ENCODE results near the gene SWSAP1. TPM values are rescaled to one million over a fixed set of nuclear protein-coding genes. Genes with fewer than 3 reads are reported as not detected.

SWSAP1 gene
- polyA plus RNA-seq, 3 donors = 5.9 to 11.5 (median 8.7) TPM

DNA sequence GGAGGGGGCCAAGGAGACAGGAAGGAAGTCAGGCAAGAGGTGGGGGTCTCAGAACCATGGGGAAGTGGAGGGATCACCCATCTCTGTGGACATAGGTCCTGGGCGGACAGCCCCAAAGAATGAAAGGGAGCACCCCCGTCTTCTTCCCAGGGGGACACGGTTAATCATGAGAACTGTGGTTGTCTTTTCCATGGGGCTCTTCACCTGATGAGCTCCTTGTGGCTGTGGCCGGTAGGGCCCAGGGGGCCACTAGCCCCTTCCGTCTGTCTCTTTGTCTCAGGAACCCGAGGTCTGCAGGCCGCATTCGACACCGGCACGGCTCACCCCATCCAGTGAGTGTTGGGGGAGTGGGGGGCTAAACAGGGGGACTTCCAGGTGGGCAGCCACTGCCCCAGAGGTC lies 10.6 kb upstream of the SWSAP1 start:
- Histone ChIP-seq H3K36me3 (replicated peaks in 1 of 2; ENCODE audit: control insufficient read depth in 1 of 2, insufficient read depth in 2 of 2, low read length in 2 of 2) (peaks cover 64 to 78% of the 10 kb centered on the region in 2 donors), H3K4me1 (ENCODE audit: control insufficient read depth in 1 of 2, insufficient read depth in 2 of 2, low read length in 2 of 2) (no peaks in the 10 kb centered on the region), H3K9ac (ENCODE audit: insufficient read depth, low read length, poor library complexity, severe bottlenecking) (no peak overlapping the region), H3K9me3 (replicated peaks in 1 of 2; ENCODE audit: control insufficient read depth in 1 of 2, insufficient read depth in 1 of 2, low read length in 2 of 2) (no peaks in the 10 kb centered on the region), H3K27ac (ENCODE audit: low read depth in 1 of 2, low read length in 2 of 2) (no peak overlapping the region), H3K4me3 (replicated peaks in 1 of 3; ENCODE audit: low read depth in 2 of 3, low read length in 3 of 3) (no peak overlapping the region), H4K20me1 (ENCODE audit: insufficient read depth, low read length) (peaks cover 59% of the 10 kb centered on the region), H2AFZ (ENCODE audit: insufficient read depth, low read depth, low read length, poor library complexity, severe bottlenecking) (no peak overlapping the region), H3K27me3 (ENCODE audit: control insufficient read depth in 2 of 2, insufficient read depth in 2 of 2, low read length in 2 of 2) (no peaks in the 10 kb centered on the region), H3K79me2 (ENCODE audit: insufficient read depth, low read length) (no peaks in the 10 kb centered on the region), H3K4me2 (replicated peaks; ENCODE audit: extremely low read depth, low read length, poor library complexity, severe bottlenecking) (no peak overlapping the region)
- 99% methylated on average over 10 of the region's 10 CpGs for WGBS (ENCODE audit: insufficient coverage)
- TF ChIP-seq, protein P1, sequence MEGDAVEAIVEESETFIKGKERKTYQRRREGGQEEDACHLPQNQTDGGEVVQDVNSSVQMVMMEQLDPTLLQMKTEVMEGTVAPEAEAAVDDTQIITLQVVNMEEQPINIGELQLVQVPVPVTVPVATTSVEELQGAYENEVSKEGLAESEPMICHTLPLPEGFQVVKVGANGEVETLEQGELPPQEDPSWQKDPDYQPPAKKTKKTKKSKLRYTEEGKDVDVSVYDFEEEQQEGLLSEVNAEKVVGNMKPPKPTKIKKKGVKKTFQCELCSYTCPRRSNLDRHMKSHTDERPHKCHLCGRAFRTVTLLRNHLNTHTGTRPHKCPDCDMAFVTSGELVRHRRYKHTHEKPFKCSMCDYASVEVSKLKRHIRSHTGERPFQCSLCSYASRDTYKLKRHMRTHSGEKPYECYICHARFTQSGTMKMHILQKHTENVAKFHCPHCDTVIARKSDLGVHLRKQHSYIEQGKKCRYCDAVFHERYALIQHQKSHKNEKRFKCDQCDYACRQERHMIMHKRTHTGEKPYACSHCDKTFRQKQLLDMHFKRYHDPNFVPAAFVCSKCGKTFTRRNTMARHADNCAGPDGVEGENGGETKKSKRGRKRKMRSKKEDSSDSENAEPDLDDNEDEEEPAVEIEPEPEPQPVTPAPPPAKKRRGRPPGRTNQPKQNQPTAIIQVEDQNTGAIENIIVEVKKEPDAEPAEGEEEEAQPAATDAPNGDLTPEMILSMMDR (IDR thresholded peaks at IDR 0.05) = no peak
- Mint-ChIP-seq H3K9me3 (no peaks in the 10 kb centered on the region), H3K4me3 (no peak overlapping the region), H3K27ac (peak overlapping the region in 1 of 7 donors; percentile 33), H3K4me1 (peaks cover 7% of the 10 kb centered on the region), H3K27me3 (ENCODE audit: low read depth in 3 of 3) (peaks cover 0 to 2% (median 1%) of the 10 kb centered on the region in 3 donors), H3K36me3 (peaks cover 63 to 88% of the 10 kb centered on the region in 2 donors)
- intact Hi-C loops (cut with micrococcal nuclease) = no loop called here
- no peak for DNase-seq

DNA sequence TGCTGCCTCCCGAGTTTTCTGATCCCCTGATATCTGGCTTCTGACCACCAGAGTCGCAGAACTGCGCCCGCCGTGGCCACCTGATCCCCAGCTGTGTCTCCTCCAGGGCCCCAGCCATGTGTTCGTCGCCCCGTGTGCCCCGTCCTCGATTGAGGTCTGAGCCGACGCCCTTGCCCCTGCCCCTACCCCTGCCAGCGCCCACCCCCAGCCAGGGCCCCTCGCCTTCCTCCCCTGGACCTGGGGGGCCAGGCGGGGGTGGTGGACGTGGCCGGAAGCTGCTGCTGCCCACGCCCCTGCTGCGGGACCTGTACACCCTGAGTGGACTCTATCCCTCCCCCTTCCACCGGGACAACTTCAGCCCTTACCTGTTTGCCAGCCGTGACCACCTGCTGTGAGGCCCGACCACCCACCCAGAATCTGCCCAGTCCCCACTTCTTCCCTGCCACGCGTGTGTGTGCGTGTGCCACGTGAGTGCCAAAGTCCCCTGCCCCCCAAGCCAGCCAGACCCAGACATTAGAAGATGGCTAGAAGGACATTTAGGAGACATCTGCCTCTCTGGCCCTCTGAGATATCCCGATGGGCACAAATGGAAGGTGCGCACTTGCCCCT lies 10.1 kb upstream of the SWSAP1 start:
- intact Hi-C loops (cut with micrococcal nuclease) = no loop called here
- H3K27me3 Mint-ChIP-seq (ENCODE audit: low read depth in 3 of 3) = no peaks in the 10 kb centered on the region
- no peaks in the 10 kb centered on the region for H3K4me1 ChIP-seq (ENCODE audit: control insufficient read depth in 1 of 2, insufficient read depth in 2 of 2, low read length in 2 of 2)
- no peak overlapping the region for H3K27ac ChIP-seq (ENCODE audit: low read depth in 1 of 2, low read length in 2 of 2)
- DNase-seq = no peak
- no peak overlapping the region for H3K9ac ChIP-seq (ENCODE audit: insufficient read depth, low read length, poor library complexity, severe bottlenecking)
- H3K36me3 Mint-ChIP-seq = peaks cover 61 to 85% of the 10 kb centered on the region in 2 donors
- no peaks in the 10 kb centered on the region for H3K27me3 ChIP-seq (ENCODE audit: control insufficient read depth in 2 of 2, insufficient read depth in 2 of 2, low read length in 2 of 2)
- no peaks in the 10 kb centered on the region for H3K9me3 ChIP-seq (replicated peaks in 1 of 2; ENCODE audit: control insufficient read depth in 1 of 2, insufficient read depth in 1 of 2, low read length in 2 of 2)
- H3K79me2 ChIP-seq (ENCODE audit: insufficient read depth, low read length) = no peaks in the 10 kb centered on the region
- H3K9me3 Mint-ChIP-seq = no peaks in the 10 kb centered on the region
- no peak overlapping the region for H3K4me3 Mint-ChIP-seq
- no peak overlapping the region for H3K4me2 ChIP-seq (replicated peaks; ENCODE audit: extremely low read depth, low read length, poor library complexity, severe bottlenecking)
- WGBS (ENCODE audit: insufficient coverage) = over 99% methylated on average over 21 of the region's 28 CpGs
- H4K20me1 ChIP-seq (ENCODE audit: insufficient read depth, low read length) = peaks cover 54% of the 10 kb centered on the region
- H3K4me3 ChIP-seq (replicated peaks in 1 of 3; ENCODE audit: low read depth in 2 of 3, low read length in 3 of 3) = no peak overlapping the region
- peak overlapping the region in 2 of 7 donors; percentile 14 to 19 for H3K27ac Mint-ChIP-seq
- TF ChIP-seq, protein P1 (IDR thresholded peaks at IDR 0.05) = no peak
- no peak overlapping the region for H2AFZ ChIP-seq (ENCODE audit: insufficient read depth, low read depth, low read length, poor library complexity, severe bottlenecking)
- H3K4me1 Mint-ChIP-seq = peaks cover 2% of the 10 kb centered on the region
- H3K36me3 ChIP-seq (replicated peaks in 1 of 2; ENCODE audit: control insufficient read depth in 1 of 2, insufficient read depth in 2 of 2, low read length in 2 of 2) = peaks cover 63 to 73% of the 10 kb centered on the region in 2 donors

Measured in CD14-positive monocyte (primary cell).